Small intestine (tissue), 7 donors: Measurements from ENCODE around the gene GIPC1. TPM values are rescaled to one million over a fixed set of nuclear protein-coding genes. Genes with fewer than 3 reads are reported as not detected.

Experiments
- DNase-seq, 2 donors: peaks; one replicate each; pipeline versions ENCODE4 v3.0.0 to v3.0.0-alpha.2; 2013
- FAIRE-seq: peaks from 2 replicates; lab custom pipeline; 2012; peaks lifted over from hg19 to GRCh38; lab: Jason Lieb, UNC
- H3K27ac ChIP-seq, 3 donors: one replicate each; pipeline ENCODE4 v1.5.1; 2013; ENCODE audit warnings: low read length in 2 of 3, mild to moderate bottlenecking in 2 of 3, control low read depth in 1 of 3, inconsistent platforms in 1 of 3, low read depth in 1 of 3, moderate library complexity in 1 of 3
- H3K27me3 ChIP-seq, 3 donors: one replicate each; pipeline ENCODE4 v1.6.1; 2013; ENCODE audit warnings: low read length in 3 of 3, inconsistent platforms in 1 of 3; ENCODE audit not compliant: control insufficient read depth in 3 of 3, insufficient read depth in 3 of 3
- H3K36me3 ChIP-seq, 3 donors: one replicate each; pipeline ENCODE4 v1.6.1; 2013; ENCODE audit warnings: low read length in 3 of 3, inconsistent platforms in 1 of 3, low read depth in 1 of 3, mild to moderate bottlenecking in 1 of 3, moderate library complexity in 1 of 3; ENCODE audit not compliant: control insufficient read depth in 3 of 3, insufficient read depth in 2 of 3
- H3K4me1 ChIP-seq, 3 donors: one replicate each; pipeline ENCODE4 v1.6.1; 2013; ENCODE audit warnings: low read length in 2 of 3, inconsistent platforms in 1 of 3, low read depth in 1 of 3, mild to moderate bottlenecking in 1 of 3, moderate library complexity in 1 of 3; ENCODE audit not compliant: control insufficient read depth in 3 of 3, insufficient read depth in 2 of 3
- H3K4me3 ChIP-seq, 3 donors: one replicate each; pipeline ENCODE4 v1.5.1; 2013; ENCODE audit warnings: low read length in 3 of 3, control low read depth in 1 of 3, inconsistent platforms in 1 of 3, low read depth in 1 of 3, mild to moderate bottlenecking in 1 of 3, moderate library complexity in 1 of 3
- H3K9me3 ChIP-seq, 2 donors: one replicate each; pipeline ENCODE4 v1.6.1; 2013; ENCODE audit warnings: low read depth in 1 of 2, low read length in 1 of 2; ENCODE audit not compliant: control insufficient read depth in 2 of 2, insufficient read depth in 1 of 2
- WGBS, 3 donors: extraction: QIAGEN DNeasy Blood & Tissue Kit; methylation state at CpG; one replicate each; pipeline ENCODE4 v1.1.7; 2013; 5-methylcytosine and 5-hydroxymethylcytosine counted together
- polyA plus RNA-seq, 4 donors: library from polyadenylated mRNA; stranded (reverse) in 3 of 4; unstranded in 1 of 4; fragments of 200-250 nt in 3 of 4; fragments of 120-200 nt in 1 of 4; gene quantifications; one replicate each; pipeline versions ENCODE4 v1.2.1 to v1.2.3, GENCODE V29; 2013
- donor health status: healthy with polysubstance abuse.
- donor health status: control.
- donor health status: control.
- donor health status: Bipolar disorder and iron deficiency.
- donor health status: healthy.

GIPC1 gene
- polyA plus RNA-seq, 4 donors: 43.1 to 91.2 (median 65.2) TPM

DNA sequence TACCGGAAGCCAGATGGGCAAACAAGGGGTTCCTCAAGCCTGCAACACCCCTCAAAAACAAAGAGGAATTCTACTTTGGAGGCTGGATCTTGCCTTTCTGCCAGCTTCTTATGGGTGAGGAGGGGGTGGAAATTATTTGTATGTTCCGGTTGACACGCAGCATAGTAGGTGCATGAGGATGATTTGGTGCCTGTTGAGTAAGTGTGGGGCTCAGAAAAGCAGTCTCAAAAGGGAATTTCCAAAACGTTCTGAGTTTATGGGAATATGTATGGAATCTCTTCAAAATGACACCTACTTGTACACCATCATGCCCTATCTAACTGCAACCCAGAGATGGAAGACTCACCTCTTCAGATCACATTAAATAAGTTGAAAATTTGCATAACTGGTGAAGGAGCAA lies 30.5 kb upstream of the GIPC1 start:
- Histone ChIP-seq H3K27me3 (no peaks in the 10 kb centered on the region), H3K36me3 (no peaks in the 10 kb centered on the region), H3K27ac (no peak overlapping the region), H3K4me3 (no peak overlapping the region), H3K4me1 (peaks cover 0 to 17% (median 3%) of the 10 kb centered on the region in 3 donors), H3K9me3 (no peaks in the 10 kb centered on the region)
- DNase-seq (no peak), FAIRE-seq (no peak)
- 81 to 84% (median 83%) methylated on average over 4 of the region's 4 CpGs for WGBS, 3 donors

- H3K36me3 ChIP-seq: no peaks in the 10 kb centered on the region
Measured at GRCh38 chr19:14525729-14526128, 29.8 kb upstream of the GIPC1 start.

GRCh38 chr19:14520543-14520942 lies 24.6 kb upstream of the GIPC1 start:
- Histone ChIP-seq H3K4me1 (peaks cover 0 to 20% (median 4%) of the 10 kb centered on the region in 3 donors), H3K36me3 (peaks cover 0 to 16% (median 4%) of the 10 kb centered on the region in 3 donors), H3K27me3 (no peaks in the 10 kb centered on the region), H3K4me3 (no peak overlapping the region), H3K9me3 (no peaks in the 10 kb centered on the region), H3K27ac (peak overlapping the region in 1 of 3 donors; percentile 96)
- DNase-seq (no peak), FAIRE-seq (no peak)
- WGBS, 3 donors: 91 to 93% (median 93%) methylated on average over 4 of the region's 4 CpGs

More at GRCh38 chr19:14525729-14526128, 29.8 kb upstream of the GIPC1 start:
- Histone ChIP-seq H3K27me3 (no peaks in the 10 kb centered on the region), H3K4me1 (peaks cover 0 to 11% (median under 1%) of the 10 kb centered on the region in 3 donors), H3K9me3 (no peaks in the 10 kb centered on the region), H3K4me3 (no peak overlapping the region), H3K27ac (no peak overlapping the region)
- 71 to 77% (median 75%) methylated on average over 6 of the region's 6 CpGs for WGBS, 3 donors
- FAIRE-seq: no peak
- no peak for DNase-seq

DNA sequence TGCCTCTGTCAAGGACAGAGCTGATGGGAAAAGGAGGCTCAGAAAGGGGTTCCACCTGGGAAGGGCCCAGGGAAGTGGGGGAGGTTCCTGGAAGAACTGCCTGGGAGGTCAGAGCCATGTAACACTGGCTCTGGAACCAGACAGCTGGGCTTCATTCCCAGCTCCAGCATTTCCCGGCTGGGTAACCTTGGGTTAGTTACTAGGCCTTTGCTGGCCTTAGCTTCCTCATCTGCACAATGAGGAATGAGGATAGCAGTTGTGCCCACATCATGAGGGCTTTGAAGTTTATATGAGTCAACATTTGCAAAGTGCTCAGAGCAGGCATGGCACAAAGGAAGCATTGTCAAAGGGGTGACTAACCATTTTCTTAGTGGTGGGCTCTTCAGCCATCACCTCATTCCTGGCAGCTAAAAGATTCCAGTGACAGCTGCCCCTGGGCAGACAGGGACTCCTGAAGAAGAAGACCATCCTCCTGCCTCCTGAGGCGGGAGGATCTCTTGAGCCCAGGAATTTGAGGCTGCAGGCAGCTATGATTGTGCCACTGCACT lies 24.0 kb upstream of the GIPC1 start:
- no peak for FAIRE-seq
- Histone ChIP-seq H3K27ac (peak overlapping the region in 1 of 3 donors; percentile 96), H3K4me1 (peaks cover 0 to 26% (median 6%) of the 10 kb centered on the region in 3 donors), H3K4me3 (no peak overlapping the region), H3K27me3 (no peaks in the 10 kb centered on the region), H3K9me3 (no peaks in the 10 kb centered on the region), H3K36me3 (peaks cover 1 to 22% (median 4%) of the 10 kb centered on the region in 3 donors)
- DNase-seq: no peak
- WGBS, 3 donors: 47 to 63% (median 56%) methylated on average over 2 of the region's 2 CpGs

DNA sequence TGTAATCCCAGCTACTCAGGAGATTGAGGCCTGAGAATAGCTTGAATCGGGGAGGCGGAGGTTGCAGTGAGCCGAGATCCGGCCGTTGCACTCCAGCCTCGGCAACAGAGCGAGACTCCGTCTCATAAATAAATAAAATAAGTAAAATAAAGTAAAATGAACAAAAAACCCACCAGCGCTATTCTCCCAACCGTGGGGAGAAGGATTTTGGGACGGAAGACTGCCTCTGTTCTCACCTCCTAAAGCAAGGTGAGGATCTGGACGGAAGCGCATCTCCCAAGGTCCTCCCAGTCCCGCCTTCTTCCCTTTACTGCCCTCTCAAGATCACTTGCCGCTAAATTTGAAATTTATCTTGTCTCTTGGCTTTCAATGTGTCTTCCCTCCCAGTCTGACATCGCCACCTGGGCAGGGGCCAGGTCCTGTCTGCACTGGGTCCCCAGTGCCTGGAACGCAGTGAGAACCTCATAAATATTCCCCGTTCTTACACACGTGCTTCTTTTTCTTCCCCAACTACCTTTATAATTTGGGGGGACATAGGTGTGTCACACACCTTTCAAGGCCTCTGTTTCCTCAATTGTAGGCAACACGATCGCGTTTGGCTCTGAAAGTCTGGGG lies 23.4 kb upstream of the GIPC1 start:
- H3K27ac ChIP-seq: peak overlapping the region in 2 of 3 donors; percentile 87 to 96
- H3K36me3 ChIP-seq: peaks cover 4 to 28% (median 7%) of the 10 kb centered on the region in 3 donors
- H3K9me3 ChIP-seq: no peaks in the 10 kb centered on the region
- H3K27me3 ChIP-seq: no peaks in the 10 kb centered on the region
- H3K4me3 ChIP-seq: peak overlapping the region in 1 of 3 donors; percentile 54
- peaks cover 0 to 30% (median 10%) of the 10 kb centered on the region in 3 donors for H3K4me1 ChIP-seq
- FAIRE-seq: no peak
- DNase-seq: no peak
- WGBS, 3 donors: 92% methylated on average over 22 of the region's 22 CpGs

DNA sequence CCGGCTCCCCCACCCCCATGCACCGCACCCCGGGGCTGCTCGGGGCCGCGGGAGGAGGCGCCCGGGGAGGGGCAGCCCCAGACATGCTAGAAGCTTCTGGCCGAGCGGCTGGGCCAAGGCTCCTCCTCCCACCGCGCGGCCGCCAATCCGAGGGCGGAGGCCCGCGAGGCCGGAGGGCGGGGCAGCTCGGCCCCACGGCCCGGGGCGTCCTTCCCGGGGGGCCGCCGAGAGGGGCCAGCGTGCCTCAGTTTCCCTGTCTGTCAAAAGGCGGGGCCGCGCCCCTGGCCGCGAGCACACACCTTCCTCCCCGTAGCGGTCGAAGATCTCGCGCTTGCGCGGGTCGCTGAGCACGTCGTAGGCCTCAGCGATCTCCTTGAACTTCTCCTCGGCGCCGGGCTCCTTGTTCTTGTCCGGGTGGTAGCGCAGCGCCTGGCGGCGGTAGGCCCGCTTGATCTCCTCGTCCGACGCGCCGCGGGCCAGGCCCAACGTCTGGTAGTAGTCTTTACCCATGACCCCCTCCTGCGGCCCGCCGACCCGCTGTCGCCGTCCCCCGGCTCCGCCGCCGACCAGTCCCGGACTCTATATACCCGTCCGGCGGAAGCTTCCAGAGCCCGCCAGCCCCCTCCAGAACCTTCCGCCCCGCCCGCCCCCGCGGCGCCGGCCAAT lies 22.0 kb upstream of the GIPC1 start, which contains the start of gene DNAJB1:
TSS of gene DNAJB1 (minus strand) at position 558 of the 666 bp plus-strand sequence. CDS start at position 510, 48 bp downstream.
- peaks cover 4 to 39% (median 7%) of the 10 kb centered on the region in 3 donors for H3K36me3 ChIP-seq
- peak within 1 kb of the TSS; percentile 96 to 97 (median 97) for H3K27ac ChIP-seq
- H3K4me1 ChIP-seq: peaks cover 0 to 34% (median 10%) of the 10 kb centered on the region in 3 donors
- no peaks in the 10 kb centered on the region for H3K9me3 ChIP-seq
- peak within 1 kb of the TSS; percentile 77 to 94 (median 93) for H3K4me3 ChIP-seq
- 1% methylated on average over 47 to 82 of the region's 82 CpGs for WGBS, 3 donors
- no peak for FAIRE-seq
- H3K27me3 ChIP-seq: no peaks in the 10 kb centered on the region
- DNase-seq: peak; percentile 84 to 93

DNA sequence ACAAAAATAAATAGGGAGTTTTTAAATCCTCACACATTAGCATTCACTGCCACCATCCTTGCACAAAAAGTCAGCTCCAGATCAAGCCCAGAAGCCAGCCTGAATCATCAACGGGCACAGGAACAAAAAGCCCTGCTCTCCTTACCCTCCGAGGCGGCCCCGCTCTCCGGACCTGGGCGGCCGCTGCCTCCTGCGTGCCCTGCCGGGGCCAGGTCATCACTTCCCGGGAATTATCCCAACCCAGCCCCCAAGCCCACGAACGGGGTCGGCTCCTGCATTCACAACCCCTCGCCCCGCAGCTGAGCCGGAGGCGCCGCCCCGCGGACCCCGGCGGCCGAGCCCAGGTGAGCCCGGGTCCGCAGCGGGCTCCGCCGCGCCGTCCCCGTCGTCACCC lies 21.5 kb upstream of the GIPC1 start:
- FAIRE-seq (no peak), DNase-seq (no peak)
- Histone ChIP-seq H3K27me3 (no peaks in the 10 kb centered on the region), H3K4me3 (peak overlapping the region; percentile 77 to 94 (median 93)), H3K27ac (peak overlapping the region; percentile 92 to 97 (median 93)), H3K9me3 (no peaks in the 10 kb centered on the region), H3K4me1 (peaks cover 0 to 30% (median 10%) of the 10 kb centered on the region in 3 donors), H3K36me3 (peaks cover 4 to 43% (median 7%) of the 10 kb centered on the region in 3 donors)
- 0 to 1% (median 1%) methylated on average over 21 to 32 of the region's 32 CpGs for WGBS, 3 donors

- no peaks in the 10 kb centered on the region for H3K27me3 ChIP-seq
- peaks cover 0 to 30% (median 10%) of the 10 kb centered on the region in 3 donors for H3K4me1 ChIP-seq
- DNase-seq (peak in 1 of 2 donors; percentile 50), FAIRE-seq (no peak)
- peaks cover 4 to 45% (median 7%) of the 10 kb centered on the region in 3 donors for H3K36me3 ChIP-seq
- peak overlapping the region; percentile 92 to 97 (median 93) for H3K27ac ChIP-seq
- peak overlapping the region; percentile 77 to 94 (median 93) for H3K4me3 ChIP-seq
- no peaks in the 10 kb centered on the region for H3K9me3 ChIP-seq
- 4 to 19% (median 12%) methylated on average over 22 of the region's 22 CpGs for WGBS, 3 donors
Measured at GRCh38 chr19:14516746-14517438, 21.0 kb upstream of the GIPC1 start.
